Activated CD8-positive, alpha-beta memory T cell treated with anti-CD3 and anti-CD28 coated beads for 48 hours (primary cell): ENCODE data around the gene ARFGAP3.

Experiments
- DNase-seq, 3 experiments: peaks; one replicate each; pipeline ENCODE4 v3.0.0-alpha.2; 2020; ENCODE audit warnings: low read depth in 2 of 3, low spot score in 2 of 3

The ARFGAP3 gene

GRCh38 chr22:42825796-42826195 lies 31.3 kb downstream of the ARFGAP3 start:
- DNase-seq = no peak

- DNase-seq = no peak
Observed at GRCh38 chr22:42821386-42821785, 35.7 kb downstream of the ARFGAP3 start.

DNA sequence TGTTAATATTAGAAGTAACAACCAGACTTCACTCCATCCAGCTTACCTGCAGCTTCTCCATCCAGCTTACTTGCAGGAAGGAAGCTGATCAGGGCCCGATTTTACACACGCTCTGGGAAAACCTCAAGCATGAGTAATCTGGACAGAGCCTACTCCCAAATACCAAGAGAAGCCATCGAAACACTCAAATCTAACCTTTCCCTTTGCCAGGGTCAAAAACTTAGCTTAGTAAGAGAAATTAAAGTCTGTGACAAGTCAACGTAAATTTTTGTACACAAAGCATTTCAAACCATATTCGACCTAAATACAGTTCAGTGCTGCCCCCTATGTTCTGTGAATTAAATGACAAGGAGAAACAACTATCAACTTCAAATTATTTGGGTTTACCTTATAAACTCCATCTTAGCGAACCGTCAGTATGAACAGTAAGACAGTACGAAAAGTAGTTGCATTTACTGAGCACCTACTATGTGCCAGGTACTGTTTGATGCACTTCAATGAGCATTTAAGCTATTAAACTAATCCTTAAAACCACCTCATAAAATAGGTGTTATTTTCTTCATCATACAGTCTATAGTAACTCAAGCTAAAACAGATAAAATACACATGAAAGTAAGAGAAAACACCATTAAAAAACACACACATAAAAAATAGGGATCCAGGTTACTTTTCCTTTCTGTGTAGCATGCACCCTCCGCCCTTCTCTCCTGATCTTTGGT lies 36.9 kb downstream of the ARFGAP3 start:
- DNase-seq = no peak

- DNase-seq = no peak
Observed at GRCh38 chr22:42819412-42820044, 37.5 kb downstream of the ARFGAP3 start.

GRCh38 chr22:42817556-42817955 lies 39.5 kb downstream of the ARFGAP3 start:
- DNase-seq = no peak

DNA sequence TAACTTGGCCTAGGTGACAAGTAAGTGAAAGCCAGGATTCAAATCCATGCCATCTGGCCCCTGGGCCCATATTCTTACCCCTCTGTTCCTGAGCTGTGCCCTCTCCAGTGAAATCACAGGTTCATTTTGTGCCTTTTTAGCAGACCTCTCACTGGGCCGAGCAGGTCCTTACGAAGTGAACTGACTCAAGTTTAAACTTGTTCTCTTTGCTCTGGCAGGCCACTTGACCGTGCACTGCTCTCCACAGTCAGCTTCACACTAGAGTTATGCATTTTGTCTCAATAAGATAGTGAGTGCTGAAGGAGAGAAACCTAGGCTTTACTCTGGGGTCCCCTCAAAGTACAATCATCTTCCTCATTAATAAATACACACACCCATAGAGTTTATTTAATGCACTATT lies 40.7 kb downstream of the ARFGAP3 start:
- DNase-seq = no peak

DNA sequence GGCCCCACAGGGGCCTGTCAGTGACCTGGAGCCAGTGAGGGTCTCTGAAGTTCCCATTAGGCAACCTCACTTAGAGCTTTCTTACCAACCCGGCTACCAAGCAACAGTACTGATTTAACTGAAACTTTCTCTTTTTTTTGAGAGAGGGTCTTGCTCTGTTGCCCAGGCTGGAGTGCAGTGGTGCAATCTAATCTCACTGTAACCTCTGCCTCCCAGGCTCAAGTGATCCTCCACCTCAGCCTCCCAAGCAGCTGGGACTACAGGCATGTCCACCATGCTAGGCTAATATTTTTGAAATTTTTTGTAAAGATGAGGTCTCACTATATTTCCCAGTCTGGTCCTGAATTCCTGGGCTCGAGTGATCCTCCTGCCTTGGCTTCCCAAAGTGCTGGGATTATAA lies 42.5 kb downstream of the ARFGAP3 start:
- DNase-seq = no peak

GRCh38 chr22:42814215-42814614 lies 42.9 kb downstream of the ARFGAP3 start:
- DNase-seq = no peak

DNA sequence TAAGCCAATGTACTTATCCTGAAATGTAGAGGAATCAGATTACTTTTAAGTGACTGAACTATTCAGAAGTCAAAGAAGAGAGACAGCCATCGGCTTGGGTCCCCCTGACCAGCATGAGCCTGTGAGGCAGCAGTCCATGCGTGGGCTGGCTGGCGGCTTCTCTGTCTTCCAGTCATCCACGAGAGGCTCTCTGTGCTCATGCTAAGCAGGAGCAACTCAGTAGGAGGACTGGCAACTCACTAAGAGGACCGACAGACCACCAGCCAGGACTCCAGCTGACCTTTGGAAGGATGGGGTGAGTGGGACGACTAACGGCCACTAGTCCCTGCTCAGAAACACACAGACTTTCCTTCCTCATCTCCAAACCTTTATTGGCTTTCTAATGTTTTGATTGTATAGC lies 43.6 kb downstream of the ARFGAP3 start:
- no peak for DNase-seq

DNA sequence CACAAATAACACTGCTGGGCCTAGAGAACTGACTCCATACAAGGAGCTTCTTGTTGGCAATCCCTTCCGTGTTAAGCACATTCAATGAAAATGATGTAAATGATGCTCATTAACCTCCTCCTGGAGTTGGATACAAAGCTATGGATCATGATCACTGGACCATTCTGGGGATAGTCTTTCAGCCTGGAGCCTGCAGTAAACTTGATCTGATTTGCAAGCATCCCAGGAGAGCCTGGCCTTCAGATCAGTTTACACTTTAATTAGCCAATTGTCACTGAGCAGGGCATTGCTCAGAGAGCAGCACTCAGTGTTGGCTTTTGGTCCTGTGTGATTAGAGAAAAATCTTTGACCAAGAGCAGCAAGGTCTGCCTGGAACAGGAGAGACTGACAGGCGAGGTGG lies 45.6 kb downstream of the ARFGAP3 start:
- no peak for DNase-seq

- no peak for DNase-seq
Observed at GRCh38 chr22:42808521-42808920, 48.6 kb downstream of the ARFGAP3 start.

DNA sequence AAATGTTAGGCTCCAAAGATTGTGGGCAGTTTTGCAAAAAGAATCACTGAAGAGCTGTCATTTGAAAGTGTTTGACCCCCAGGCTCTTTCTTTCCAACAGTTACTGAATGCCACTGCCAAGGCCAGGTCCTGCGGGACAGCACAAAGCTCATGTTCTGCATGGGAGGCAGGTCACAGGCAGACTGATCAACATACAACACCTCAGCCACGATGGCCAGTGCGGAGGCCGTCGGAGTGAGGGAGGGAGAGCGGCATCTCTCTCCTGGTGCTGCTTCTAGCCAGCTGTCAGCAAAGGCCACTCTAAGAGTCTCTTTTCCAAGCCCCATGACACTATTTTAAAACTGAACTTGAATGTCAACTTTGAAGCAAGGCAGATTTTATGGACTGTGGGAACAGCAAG lies 49.9 kb downstream of the ARFGAP3 start:
- DNase-seq = no peak

- no peak for DNase-seq
Observed at GRCh38 chr22:42805998-42806830, 50.9 kb downstream of the ARFGAP3 start.

DNA sequence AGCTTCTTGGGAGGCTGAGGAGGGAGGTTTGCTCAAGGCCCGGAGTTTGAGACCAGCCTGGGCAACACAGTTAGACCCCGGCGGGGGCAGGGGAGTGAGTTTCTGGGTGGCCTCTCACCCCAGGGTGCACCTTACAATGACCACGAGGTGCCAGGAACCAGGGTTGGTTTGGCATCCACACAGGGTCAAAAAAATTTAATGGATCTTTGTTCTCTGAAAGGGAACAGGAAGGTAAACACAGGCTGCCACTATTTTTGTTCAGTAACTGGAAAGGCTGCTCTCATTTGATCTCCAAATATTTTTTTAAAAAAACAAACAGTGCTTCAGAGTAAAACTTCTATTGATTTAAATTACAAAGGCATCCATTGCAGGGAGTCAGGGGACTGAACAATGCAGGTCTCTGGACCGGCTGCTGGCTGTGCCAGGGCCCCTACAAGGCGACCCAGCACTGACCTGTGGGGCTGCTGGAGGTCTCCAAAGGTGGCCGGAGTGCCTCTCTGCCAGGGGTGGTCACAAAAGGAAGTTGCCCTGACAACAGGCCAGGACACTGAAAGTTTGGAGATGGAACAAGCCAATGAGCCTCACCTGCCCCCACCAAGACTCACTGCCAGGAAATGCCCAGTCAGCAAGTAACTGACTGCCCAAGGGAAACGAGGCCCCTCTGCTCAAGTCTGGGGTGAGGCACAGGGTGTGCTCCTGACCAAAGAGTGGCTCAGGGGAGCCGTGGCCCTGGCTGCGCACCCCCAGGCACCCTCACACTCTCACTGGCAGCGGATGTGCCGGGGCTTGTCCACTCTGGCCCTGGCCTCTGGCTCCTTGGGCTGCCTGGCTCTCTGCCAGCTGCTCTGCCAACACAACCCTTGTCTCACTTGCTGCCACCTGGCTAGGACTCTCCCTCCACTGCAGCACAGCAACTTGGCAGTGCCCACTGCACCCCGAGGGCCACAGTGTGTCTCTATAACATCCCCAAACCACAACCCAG lies 51.8 kb downstream of the ARFGAP3 start:
- DNase-seq = no peak

DNA sequence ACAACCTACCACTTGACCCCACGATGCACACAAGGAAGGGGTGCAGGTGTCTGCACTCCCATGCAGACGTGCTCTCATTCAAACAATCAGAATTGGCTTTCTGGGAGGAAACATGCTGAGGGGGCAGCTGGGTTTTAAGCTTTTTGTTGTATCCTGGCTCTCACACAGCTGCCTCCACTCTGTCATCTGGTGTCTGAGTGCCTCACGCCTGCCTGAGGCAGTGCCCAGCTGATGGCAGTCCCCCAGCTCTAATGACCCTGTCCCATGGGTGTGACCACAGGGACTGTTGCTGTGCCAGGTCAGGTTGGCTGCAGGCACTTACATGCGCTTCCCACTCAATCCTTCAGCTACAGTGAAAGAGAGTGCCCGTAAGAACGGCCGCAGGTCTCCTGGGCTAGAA lies 53.7 kb downstream of the ARFGAP3 start:
- no peak for DNase-seq

- no peak for DNase-seq
Observed at GRCh38 chr22:42801252-42802080, 55.6 kb downstream of the ARFGAP3 start.

- DNase-seq = no peak
Observed at GRCh38 chr22:42800451-42801251, 56.4 kb downstream of the ARFGAP3 start.

GRCh38 chr22:42799461-42800405 lies 57.3 kb downstream of the ARFGAP3 start:
- no peak for DNase-seq
